MM.1S (cell line): ENCODE measurements around the gene RAP1GDS1.

ENCODE experiments used
- DNase-seq: peaks from one replicate; pipeline ENCODE4 v3.0.0-alpha.2; 2015
- H2AFZ ChIP-seq: fragments of 300-600 bp; sonication (generic); 2 replicates; pipeline ENCODE4 v1.6.0; 2016; ENCODE audit warnings: antibody characterized with exemption, low read length
- H3F3A ChIP-seq: fragments of 300-600 bp; sonication (generic); 2 replicates; pipeline ENCODE4 v1.6.1; 2016; ENCODE audit warnings: mild to moderate bottlenecking, antibody characterized with exemption, low read length, moderate library complexity, mixed read lengths; ENCODE audit not compliant: insufficient read depth
- H3K27ac ChIP-seq: fragments of 300-600 bp; sonication (generic); 2 replicates; pipeline ENCODE4 v1.5.1; 2016; ENCODE audit warnings: mild to moderate bottlenecking, low read length
- H3K27me3 ChIP-seq: fragments of 300-600 bp; sonication (generic); replicated peaks from 2 replicates; pipeline ENCODE4 v1.6.0; 2016; ENCODE audit warnings: low read length; ENCODE audit not compliant: insufficient read depth
- H3K36me3 ChIP-seq: fragments of 300-600 bp; sonication (generic); replicated peaks from 2 replicates; pipeline ENCODE4 v1.6.1; 2016; ENCODE audit warnings: mild to moderate bottlenecking, low read length, mixed read lengths; ENCODE audit not compliant: insufficient read depth
- H3K4me1 ChIP-seq: fragments of 300-600 bp; sonication (generic); 2 replicates; pipeline ENCODE4 v1.6.1; 2016; ENCODE audit warnings: low read length, mixed read lengths
- H3K4me2 ChIP-seq: fragments of 300-600 bp; sonication (generic); 2 replicates; pipeline ENCODE4 v1.6.0; 2016; ENCODE audit warnings: low read depth, low read length
- H3K4me3 ChIP-seq: fragments of 300-600 bp; sonication (generic); 2 replicates; pipeline ENCODE4 v1.5.1; 2016; ENCODE audit warnings: low read length, mixed read lengths
- H3K79me2 ChIP-seq: fragments of 300-600 bp; sonication (generic); 2 replicates; pipeline ENCODE4 v1.6.1; 2016; ENCODE audit warnings: mixed run types, low read length, mixed read lengths
- H3K9ac ChIP-seq: fragments of 300-600 bp; sonication (generic); 2 replicates; pipeline ENCODE4 v1.6.1; 2016; ENCODE audit warnings: low read length, mixed read lengths
- H3K9me2 ChIP-seq: fragments of 300-600 bp; sonication (generic); replicated peaks from 2 replicates; pipeline ENCODE4 v1.6.1; 2016; ENCODE audit warnings: mild to moderate bottlenecking, low read length, mixed read lengths; ENCODE audit not compliant: insufficient read depth
- H3K9me3 ChIP-seq: fragments of 300-600 bp; sonication (generic); replicated peaks from 2 replicates; pipeline ENCODE4 v1.6.1; 2016; ENCODE audit warnings: mild to moderate bottlenecking, low read length, mixed read lengths; ENCODE audit not compliant: insufficient read depth
- H4K20me1 ChIP-seq: fragments of 300-600 bp; sonication (generic); 2 replicates; pipeline ENCODE4 v1.6.1; 2016; ENCODE audit warnings: mild to moderate bottlenecking, low read length, moderate library complexity, mixed read lengths; ENCODE audit not compliant: insufficient read depth
- CTCF ChIP-seq: fragments of 300-600 bp; sonication (generic); IDR thresholded peaks from 2 replicates; pipeline ENCODE4 v1.5.1; 2016; ENCODE audit warnings: antibody characterized with exemption, low read length, mixed read lengths
- EZH2 ChIP-seq: fragments of 300-600 bp; sonication (generic); optimal IDR thresholded peaks from 2 replicates; pipeline ENCODE3; 2017; ENCODE audit warnings: low read depth, mild to moderate bottlenecking, antibody characterized with exemption, low read length, mixed read lengths
- EZH2phosphoT487 ChIP-seq: fragments of 300-600 bp; sonication (generic); IDR thresholded peaks from 2 replicates; pipeline ENCODE4 v1.6.1; 2018; ENCODE audit warnings: antibody characterized with exemption, low read length

The RAP1GDS1 gene

GRCh38 chr4:98381306-98381705 is 120.1 kb downstream of the RAP1GDS1 start:
- Histone ChIP-seq H3K4me3 (no peak overlapping the region), H3K4me1 (peaks cover 14% of the 10 kb centered on the region), H3K27ac (no peak overlapping the region), H3F3A (peaks cover 5% of the 10 kb centered on the region; the same call in 1 of the 2 replicates), H4K20me1 (no peaks in the 10 kb centered on the region), H3K36me3 (no peaks in the 10 kb centered on the region), H2AFZ (no peak overlapping the region), H3K9me3 (no peaks in the 10 kb centered on the region), H3K79me2 (no peaks in the 10 kb centered on the region), H3K9ac (no peak overlapping the region), H3K9me2 (no peaks in the 10 kb centered on the region), H3K27me3 (no peaks in the 10 kb centered on the region), H3K4me2 (no peak overlapping the region)
- DNase-seq, result no peak
- TF ChIP-seq EZH2 (no peak), CTCF (no peak), EZH2phosphoT487 (no peak)

GRCh38 chr4:98383431-98384106 is 122.4 kb downstream of the RAP1GDS1 start:
- H2AFZ ChIP-seq, result no peak overlapping the region
- H3K4me3 ChIP-seq, result no peak overlapping the region
- no peaks in the 10 kb centered on the region for H3K9me3 ChIP-seq
- no peak overlapping the region for H3K4me2 ChIP-seq
- H3K27me3 ChIP-seq, result no peaks in the 10 kb centered on the region
- no peaks in the 10 kb centered on the region; the same call in 1 of the 2 replicates for H3K4me1 ChIP-seq
- H3K79me2 ChIP-seq, result no peaks in the 10 kb centered on the region
- H3K36me3 ChIP-seq, result no peaks in the 10 kb centered on the region
- no peak for DNase-seq
- H3K9me2 ChIP-seq, result no peaks in the 10 kb centered on the region
- H4K20me1 ChIP-seq, result no peaks in the 10 kb centered on the region
- H3K9ac ChIP-seq, result no peak overlapping the region
- H3K27ac ChIP-seq, result no peak overlapping the region
- no peak for TF ChIP-seq EZH2phosphoT487
- TF ChIP-seq EZH2, result no peak
- TF ChIP-seq CTCF, result no peak
- no peaks in the 10 kb centered on the region for H3F3A ChIP-seq

GRCh38 chr4:98385831-98386230 is 124.6 kb downstream of the RAP1GDS1 start:
- H3K9ac ChIP-seq, result no peak overlapping the region
- no peaks in the 10 kb centered on the region for H3K9me3 ChIP-seq
- H4K20me1 ChIP-seq, result no peaks in the 10 kb centered on the region; the same call in 1 of the 2 replicates
- no peak for TF ChIP-seq EZH2phosphoT487
- TF ChIP-seq EZH2, result no peak
- TF ChIP-seq CTCF, result no peak
- H3K79me2 ChIP-seq, result no peaks in the 10 kb centered on the region
- H3K4me2 ChIP-seq, result no peak overlapping the region
- no peaks in the 10 kb centered on the region for H3K36me3 ChIP-seq
- H2AFZ ChIP-seq, result no peak overlapping the region
- no peaks in the 10 kb centered on the region for H3K4me1 ChIP-seq
- DNase-seq, result no peak
- H3F3A ChIP-seq, result no peaks in the 10 kb centered on the region
- H3K27me3 ChIP-seq, result no peaks in the 10 kb centered on the region
- H3K4me3 ChIP-seq, result no peak overlapping the region
- no peak overlapping the region for H3K27ac ChIP-seq
- H3K9me2 ChIP-seq, result no peaks in the 10 kb centered on the region
